Activated CD4-positive, alpha-beta T cell treated with anti-CD3 and anti-CD28 coated beads, Interleukin-2, Interleukin-6, amounts not matched to agents 100 ng/mL and 50 ng/mL, durations not matched to agents 16 hours and 8 hours (primary cell): Measurements from ENCODE around the gene EVC.

Experiments used
- DNase-seq: peaks from one replicate; pipeline ENCODE4 v3.0.0-alpha.2; 2020

EVC gene

GRCh38 chr4:5758741-5759140 is 47.7 kb downstream of the EVC start:
- DNase-seq: peak; percentile 83

- DNase-seq: no peak
Measured at GRCh38 chr4:5759236-5760075, 48.5 kb downstream of the EVC start.

- no peak for DNase-seq
Measured at GRCh38 chr4:5760246-5760645, 49.2 kb downstream of the EVC start.

DNA sequence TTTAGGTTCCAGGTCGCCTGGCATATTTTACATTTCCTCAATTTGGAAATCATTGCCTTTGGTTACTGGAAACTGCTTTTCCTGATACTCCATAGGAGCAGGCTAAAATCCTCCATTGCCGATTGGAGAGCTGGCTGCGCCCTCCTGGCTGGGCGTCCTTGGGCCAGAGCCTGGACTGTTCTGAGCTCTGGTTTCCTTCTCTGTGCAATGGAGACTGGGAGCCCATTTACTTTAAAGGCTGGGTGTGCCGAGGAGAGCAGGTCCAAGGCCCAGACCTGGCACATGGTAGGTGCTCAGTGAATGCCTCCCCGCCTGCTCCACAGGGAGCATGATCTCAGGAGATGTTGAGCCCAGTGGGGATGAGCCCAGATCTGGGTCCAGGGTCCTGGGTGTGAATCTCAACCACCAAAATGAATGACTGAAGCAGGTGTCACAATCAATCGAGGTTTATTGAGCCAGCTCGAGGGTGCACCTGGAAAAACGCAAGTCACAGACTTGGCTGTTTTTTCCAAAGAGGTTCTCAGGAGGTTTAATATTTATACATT is 50.0 kb downstream of the EVC start:
- no peak for DNase-seq

GRCh38 chr4:5770051-5770450 is 59.0 kb downstream of the EVC start:
- no peak for DNase-seq

DNA sequence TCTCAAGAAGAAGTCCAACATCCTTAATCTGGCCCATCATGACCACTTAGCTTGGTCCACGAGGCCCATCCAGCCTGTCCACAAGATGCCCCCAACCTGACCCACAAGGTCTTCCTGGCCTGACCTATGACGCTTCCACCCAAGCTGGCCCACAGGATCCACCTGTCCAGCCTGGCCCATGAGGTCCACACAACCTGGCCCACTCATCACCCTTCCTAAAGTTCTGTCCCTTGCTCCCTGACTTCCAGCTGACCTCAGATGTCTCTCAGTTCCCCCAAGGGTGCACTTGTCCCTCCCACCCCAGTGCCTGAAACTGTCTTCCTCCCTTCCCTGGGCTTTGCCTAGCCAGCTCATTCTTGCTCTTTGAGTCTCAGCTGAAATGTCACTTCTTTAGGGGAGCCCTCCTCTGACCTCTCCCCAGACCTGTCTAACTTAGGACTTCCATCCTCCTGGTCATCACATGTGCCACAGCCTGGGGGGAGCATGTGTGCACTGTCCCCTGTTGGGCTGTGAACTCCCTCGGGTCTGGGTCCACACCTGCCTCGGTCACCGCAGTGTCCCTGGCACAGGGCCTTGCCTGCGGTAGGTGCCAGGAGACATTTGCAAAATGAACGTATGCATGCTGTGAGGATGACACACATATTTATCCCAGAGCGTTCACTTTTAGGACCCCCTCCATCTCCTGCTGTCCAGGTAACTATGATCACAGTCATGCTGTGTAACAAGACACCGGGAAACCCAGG is 61.7 kb downstream of the EVC start:
- no peak for DNase-seq

- DNase-seq: no peak
Measured at GRCh38 chr4:5773271-5773555, 62.2 kb downstream of the EVC start.

DNA sequence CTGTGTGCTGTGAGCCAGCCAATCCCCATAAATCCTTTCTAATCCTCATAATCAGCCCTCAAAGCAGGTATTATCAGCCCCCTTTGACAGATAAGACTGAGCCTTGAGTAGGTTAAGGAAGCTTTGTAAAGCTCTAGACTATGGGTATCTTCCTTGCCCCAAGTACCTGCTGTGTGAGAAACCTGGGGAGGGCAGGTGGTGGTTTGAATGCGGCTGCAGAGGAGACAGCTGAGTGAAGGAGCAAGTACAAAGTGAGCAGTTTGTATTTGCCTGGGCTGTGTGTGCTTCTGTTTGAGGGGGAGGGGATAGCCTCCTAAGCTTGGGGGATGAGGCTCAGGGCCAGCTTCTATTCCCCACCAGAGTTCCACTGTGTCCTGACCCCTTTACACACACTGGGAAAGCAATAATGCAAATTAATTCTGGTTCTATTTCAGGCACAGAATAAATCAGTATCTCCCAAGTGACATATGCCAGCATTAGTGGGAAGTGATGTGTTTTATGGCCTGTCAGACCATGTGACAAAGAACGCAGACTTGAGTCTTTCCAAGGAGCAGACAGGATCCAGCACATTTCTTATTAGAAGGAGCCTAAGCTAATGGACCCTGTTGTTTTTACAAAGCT is 63.5 kb downstream of the EVC start:
- DNase-seq: no peak

- no peak for DNase-seq
Measured at GRCh38 chr4:5776510-5776909, 65.5 kb downstream of the EVC start.

DNA sequence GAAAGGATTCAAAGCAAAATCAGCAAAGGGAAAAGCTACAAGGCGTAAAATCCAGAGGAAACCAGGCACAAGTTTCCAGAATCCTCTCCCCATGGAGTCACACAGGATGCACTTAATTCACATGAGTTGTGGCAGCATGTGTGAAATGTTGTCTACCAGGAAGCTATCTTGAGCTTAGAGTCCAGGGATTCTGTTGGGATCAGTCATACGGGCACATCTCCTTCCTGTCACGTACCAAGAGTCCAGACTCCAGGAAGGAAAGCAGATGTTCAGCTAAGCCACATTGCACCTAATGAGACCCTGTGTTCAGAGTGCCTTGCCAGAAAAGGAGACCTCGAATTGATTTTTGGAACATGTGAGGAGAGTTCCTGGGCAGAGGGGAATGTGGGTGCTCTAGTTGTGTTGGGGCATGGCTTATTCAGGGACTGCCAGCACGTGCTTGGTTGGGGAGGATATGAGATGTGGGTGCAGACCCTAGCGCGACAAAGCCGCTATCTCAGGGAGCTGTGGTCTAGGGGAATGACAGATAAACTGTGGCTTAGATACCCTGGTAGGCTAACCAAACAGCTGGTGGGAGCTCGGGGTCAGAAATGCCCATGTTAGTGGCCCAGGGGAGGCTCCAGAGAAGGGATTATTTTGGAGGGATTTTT is 70.0 kb downstream of the EVC start:
- no peak for DNase-seq

DNA sequence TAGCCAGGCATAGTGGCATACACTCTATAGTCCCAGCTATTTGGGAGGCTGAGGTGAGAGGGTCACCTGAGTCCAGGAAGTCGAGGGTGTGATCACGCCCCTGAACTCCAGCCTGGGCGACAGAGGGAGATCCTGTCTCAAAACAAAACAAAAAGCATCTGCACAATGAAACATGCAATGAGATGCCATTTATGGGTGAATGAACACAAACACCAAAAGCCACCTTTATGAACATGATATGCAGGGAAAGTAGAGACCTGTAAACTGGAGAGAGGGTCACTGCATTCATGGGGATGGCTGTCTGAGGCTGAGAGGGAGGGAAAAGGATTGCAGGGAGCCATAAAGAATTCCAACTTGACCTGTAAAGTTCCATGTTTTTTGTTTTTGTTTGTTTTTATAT is 70.7 kb downstream of the EVC start:
- DNase-seq: no peak

GRCh38 chr4:5782829-5783476 is 72.0 kb downstream of the EVC start:
- DNase-seq: no peak

- DNase-seq: no peak
Measured at GRCh38 chr4:5783486-5783885, 72.5 kb downstream of the EVC start.

DNA sequence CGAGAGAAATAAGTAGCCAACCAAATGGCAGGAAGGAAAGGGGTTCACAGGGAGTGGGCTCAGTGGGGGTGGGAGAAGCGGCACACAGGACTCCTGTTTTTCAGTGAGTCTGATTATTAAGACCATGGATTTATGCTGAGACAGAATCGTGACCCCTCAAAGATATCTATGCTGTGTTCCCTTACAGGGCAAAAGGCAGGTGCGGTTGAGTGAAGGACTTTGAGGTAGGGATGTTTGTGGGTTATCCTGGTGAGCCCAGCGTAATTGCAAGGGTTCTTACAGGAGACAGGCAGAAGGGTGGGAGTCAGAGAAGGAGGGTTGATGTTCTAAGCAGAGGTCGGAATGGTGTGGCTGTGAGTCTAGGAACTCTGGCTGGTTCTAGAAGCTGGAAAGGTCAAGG is 73.0 kb downstream of the EVC start:
- no peak for DNase-seq

DNA sequence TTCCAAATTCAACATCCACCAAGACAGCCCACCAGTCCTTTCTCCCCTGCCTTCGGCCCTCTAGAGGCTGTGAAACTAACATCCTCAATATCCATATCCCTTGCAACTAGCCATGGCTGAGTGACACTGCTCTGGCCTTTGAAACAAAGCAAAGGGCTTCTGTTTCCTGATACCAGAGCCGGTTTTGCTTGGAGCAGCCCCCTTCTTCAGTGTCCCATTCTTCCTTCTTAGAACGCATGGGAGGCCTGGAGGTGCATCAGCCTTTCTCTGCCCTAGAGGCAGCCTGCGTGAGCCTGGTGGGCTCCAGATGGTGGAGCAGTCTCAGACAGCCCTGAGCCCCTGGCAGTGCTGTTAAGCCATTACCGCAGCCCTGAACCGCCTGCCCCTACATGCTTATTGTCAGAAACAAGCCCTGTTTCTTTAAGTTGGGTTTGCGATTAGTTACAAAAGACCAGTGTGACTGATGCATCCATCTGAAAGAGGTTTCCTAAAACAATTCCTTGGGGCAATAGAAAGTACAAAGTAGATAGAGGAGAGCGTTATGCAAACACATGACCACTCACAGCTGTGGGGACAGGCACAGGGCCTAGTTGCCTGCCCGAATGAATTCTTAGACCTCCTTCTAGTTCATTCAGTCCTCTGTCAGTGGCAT is 74.1 kb downstream of the EVC start:
- no peak for DNase-seq

- no peak for DNase-seq
Measured at GRCh38 chr4:5785806-5786680, 75.0 kb downstream of the EVC start.

DNA sequence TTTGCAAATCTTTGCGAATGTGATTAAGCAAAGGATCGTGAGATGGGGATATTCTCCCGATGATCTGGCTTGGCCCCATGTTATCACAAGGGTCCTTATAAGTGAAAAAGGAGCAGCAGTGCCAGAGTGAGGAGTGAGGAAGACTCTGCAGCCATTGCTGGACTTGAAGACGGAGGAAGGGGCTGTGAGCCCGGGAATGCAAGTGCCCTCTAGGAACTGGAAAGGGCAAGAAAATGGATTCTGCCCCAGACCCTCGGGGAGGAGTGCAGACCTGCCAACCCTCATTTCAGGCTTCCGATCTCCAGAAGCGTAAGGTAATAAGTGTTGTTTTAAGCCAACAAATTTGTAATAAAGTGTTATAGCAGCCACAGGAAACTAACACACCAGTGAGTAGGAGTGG is 76.3 kb downstream of the EVC start:
- DNase-seq: no peak

DNA sequence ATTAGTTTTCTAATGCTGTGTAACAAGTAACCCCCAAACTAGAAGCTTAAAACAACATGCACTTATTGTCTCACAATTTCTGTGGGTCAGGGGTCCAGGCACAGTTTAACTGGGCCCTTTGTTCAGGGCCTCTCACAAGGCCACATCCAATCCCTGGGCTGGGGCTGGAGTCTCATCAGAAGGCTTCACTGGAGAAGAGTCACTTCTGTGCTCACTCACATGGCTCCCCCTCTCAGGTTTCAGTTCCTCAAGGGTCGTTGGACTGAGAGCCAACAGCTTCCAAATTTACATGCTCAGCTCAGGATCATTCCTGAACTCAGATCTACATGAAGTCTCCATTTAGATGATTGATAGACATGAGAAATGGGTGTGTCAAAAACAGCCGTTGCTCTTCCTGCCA is 77.1 kb downstream of the EVC start:
- DNase-seq: no peak

- DNase-seq: no peak
Measured at GRCh38 chr4:5789141-5789540, 78.1 kb downstream of the EVC start.

DNA sequence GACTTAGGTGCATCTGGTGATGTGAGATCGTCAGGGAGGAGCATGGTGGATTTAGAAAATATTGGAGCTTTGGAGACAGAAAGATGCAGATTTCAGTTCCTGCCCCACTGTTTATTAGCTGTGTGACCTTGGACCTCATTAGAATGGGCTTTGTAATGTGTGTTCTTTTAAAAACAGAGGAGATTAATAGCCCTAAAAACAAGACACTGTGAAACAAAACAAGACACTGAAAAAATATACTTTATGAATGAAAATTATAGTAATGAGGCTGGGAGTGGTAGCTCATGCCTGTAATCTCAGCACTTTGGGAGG is 79.5 kb downstream of the EVC start:
- DNase-seq: no peak

GRCh38 chr4:5791654-5792053 is 80.7 kb downstream of the EVC start:
- DNase-seq: no peak

DNA sequence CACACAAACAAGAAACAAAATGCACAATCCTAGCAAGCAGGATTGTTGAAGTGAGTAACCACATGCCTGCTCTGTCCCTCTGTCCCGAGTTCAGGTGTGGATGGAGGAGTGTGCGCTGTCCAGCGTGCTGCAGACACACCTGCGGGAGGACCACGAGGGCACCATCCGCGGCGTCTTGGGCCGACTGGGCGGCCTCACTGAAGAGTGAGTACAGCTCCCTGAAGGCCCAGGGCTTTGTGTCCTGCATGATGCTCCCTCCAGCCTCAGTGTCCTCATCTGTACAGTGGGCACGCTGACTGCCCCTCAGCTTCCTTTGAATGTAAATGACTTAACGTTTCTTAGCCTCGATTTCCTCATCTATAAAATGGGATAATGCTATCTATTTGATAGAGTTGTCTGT is 82.5 kb downstream of the EVC start:
- DNase-seq: no peak
